ENCODE measurements around the gene LYPD3. TPM values are rescaled to one million over a fixed set of nuclear protein-coding genes. Genes with fewer than 3 reads are reported as not detected.

The LYPD3 gene
- total RNA-seq, 1 experiment from 2014 or later: 1.8 TPM

DNA sequence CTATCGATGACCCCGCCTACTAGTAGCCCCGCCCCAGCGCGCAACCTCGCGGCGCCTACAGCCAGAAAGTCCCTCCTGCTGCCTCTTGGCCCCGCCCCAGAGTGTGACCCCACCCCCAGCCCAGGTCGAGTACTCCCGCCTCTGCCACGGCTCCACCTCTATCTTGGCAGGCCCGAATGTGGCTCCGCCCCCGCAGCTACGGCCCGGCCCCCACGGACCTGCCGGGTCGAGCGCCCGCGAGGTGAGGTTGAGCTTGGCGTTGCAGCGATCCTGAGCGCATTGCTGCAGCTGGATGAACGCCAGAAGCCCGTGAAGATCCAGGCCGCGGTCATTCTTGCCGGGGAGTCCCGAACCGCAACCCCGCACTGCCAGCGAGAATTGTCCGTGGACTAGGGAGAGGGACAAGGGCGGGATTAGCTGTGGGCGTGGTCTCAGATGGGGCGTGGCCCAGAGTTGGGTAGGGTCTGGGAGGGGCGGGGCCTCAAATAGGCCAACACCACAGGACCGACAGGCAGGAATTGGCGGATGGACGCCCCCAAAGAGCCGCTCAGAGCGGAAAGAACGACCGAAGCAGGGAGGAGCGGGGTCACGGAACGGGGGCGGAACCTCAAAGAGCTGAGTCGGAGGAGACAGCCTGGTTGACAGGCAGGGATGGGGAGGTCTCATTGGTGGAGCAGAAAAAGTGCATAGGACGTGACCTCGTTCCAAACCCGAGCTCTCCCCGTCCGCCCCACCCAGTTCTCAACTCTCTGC lies 1.9 kb downstream of the LYPD3 start:
- H3K14ac ChIP-seq (ENCODE audit: insufficient read depth, low read length): no peak overlapping the region
- no peak overlapping the region for H4K8ac ChIP-seq (replicated peaks; ENCODE audit: insufficient read length, low read depth, low read length)
- Mint-ChIP-seq H3K27ac (peak overlapping the region; percentile 62 to 99 (median 95); a peak in 5 of 7 replicates), H3K9me3 (no peaks in the 10 kb centered on the region), H3K4me1 (peaks cover 11 to 14% of the 10 kb centered on the region in 2 experiments; a peak in 3 of 4 replicates), H3K27me3 (ENCODE audit: low read depth) (peaks cover 48% of the 10 kb centered on the region), H3K4me3 (peak overlapping the region; percentile 81 to 91), H3K36me3 (ENCODE audit: insufficient read depth in 1 of 3, low read depth in 3 of 3) (no peaks in the 10 kb centered on the region; a peak in 2 of 7 replicates)
- H2BK12ac ChIP-seq (ENCODE audit: insufficient read length, low read depth, low read length): no peak overlapping the region
- no peak overlapping the region for H3K27ac ChIP-seq (ENCODE audit: insufficient read length, low read depth, low read length)
- H2AK5ac ChIP-seq (ENCODE audit: insufficient read length, low read length): no peak overlapping the region
- no peak overlapping the region for H2BK15ac ChIP-seq (ENCODE audit: low read depth, low read length)
- H3K23ac ChIP-seq (ENCODE audit: insufficient read length, low read depth, low read length): no peak overlapping the region
- H2BK20ac ChIP-seq (ENCODE audit: low read depth, low read length, poor library complexity, severe bottlenecking): no peak overlapping the region
- no peak overlapping the region for H3K56ac ChIP-seq (ENCODE audit: insufficient read length, low read depth, low read length)
- H3K23me2 ChIP-seq (ENCODE audit: insufficient read length, low read depth, low read length, poor library complexity, severe bottlenecking): peaks cover 11% of the 10 kb centered on the region
- peak; percentile 99 for DNase-seq
- no peak overlapping the region for H3K9ac ChIP-seq (ENCODE audit: extremely low read depth, insufficient read length, low read length)
- H4K91ac ChIP-seq (ENCODE audit: insufficient read length, low read depth, low read length): no peak overlapping the region
- H3K79me2 ChIP-seq (ENCODE audit: insufficient read depth, low read length): no peaks in the 10 kb centered on the region
- no CpG with 5 or more reads among the region's 57 CpGs for WGBS (ENCODE audit: extremely low coverage, insufficient read length, low lambda C conversion rate)
- no peak overlapping the region for H2BK120ac ChIP-seq (ENCODE audit: low read depth, low read length, poor library complexity, severe bottlenecking)
- H3K18ac ChIP-seq (ENCODE audit: insufficient read length, low read depth, low read length): no peak overlapping the region
- no peaks in the 10 kb centered on the region for H3K79me1 ChIP-seq (ENCODE audit: insufficient read depth, low read depth, low read length, poor library complexity, severe bottlenecking)
- H3K9me3 ChIP-seq (ENCODE audit: control insufficient read depth, low read depth, low read length): no peaks in the 10 kb centered on the region
- peak overlapping the region; percentile 78 for H3K4me2 ChIP-seq (ENCODE audit: insufficient read depth, insufficient read length, low read length)
- H4K5ac ChIP-seq (ENCODE audit: insufficient read length, low read depth, low read length): no peak overlapping the region
- no peak overlapping the region for H2BK5ac ChIP-seq (ENCODE audit: insufficient read length, low read length)
- H3K4me1 ChIP-seq (ENCODE audit: insufficient read depth, low read length): no peaks in the 10 kb centered on the region
- no peak overlapping the region for H3K4ac ChIP-seq (ENCODE audit: low read depth, low read length)
- TF ChIP-seq, protein P1, sequence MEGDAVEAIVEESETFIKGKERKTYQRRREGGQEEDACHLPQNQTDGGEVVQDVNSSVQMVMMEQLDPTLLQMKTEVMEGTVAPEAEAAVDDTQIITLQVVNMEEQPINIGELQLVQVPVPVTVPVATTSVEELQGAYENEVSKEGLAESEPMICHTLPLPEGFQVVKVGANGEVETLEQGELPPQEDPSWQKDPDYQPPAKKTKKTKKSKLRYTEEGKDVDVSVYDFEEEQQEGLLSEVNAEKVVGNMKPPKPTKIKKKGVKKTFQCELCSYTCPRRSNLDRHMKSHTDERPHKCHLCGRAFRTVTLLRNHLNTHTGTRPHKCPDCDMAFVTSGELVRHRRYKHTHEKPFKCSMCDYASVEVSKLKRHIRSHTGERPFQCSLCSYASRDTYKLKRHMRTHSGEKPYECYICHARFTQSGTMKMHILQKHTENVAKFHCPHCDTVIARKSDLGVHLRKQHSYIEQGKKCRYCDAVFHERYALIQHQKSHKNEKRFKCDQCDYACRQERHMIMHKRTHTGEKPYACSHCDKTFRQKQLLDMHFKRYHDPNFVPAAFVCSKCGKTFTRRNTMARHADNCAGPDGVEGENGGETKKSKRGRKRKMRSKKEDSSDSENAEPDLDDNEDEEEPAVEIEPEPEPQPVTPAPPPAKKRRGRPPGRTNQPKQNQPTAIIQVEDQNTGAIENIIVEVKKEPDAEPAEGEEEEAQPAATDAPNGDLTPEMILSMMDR (conservative IDR thresholded peaks at IDR 0.05): no peak
- no peaks in the 10 kb centered on the region for H4K20me1 ChIP-seq (ENCODE audit: control insufficient read depth, insufficient read depth, insufficient read length)
- no peaks in the 10 kb centered on the region; the same call in 1 of the 2 replicates for H3K27me3 ChIP-seq (ENCODE audit: insufficient read depth, low read length)
- no peak overlapping the region for H3T11ph ChIP-seq (ENCODE audit: low read length)
- H2AFZ ChIP-seq (ENCODE audit: low read length): no peak overlapping the region

All from H9 (cell line).